Measurements from ENCODE around the gene DPEP1.

DNA sequence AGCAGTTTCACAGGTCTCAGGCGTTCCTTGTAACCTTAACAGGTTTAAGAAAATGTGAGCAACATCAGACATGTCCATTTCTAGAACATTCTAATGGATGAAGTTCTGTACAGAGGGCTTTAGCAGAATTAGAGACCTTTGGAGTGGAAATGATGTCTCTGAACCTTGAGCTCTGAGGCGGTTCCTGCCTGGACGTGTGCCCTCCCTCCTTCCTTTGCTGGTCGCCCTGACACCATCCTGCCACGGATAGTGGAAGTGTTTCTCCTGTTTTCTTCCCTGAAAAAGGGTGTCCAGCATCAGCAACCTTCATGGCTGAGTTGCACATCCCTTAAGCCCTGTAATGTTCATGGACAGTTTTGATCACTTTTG, 55.3 kb downstream of the DPEP1 start:
- no peak for TF ChIP-seq EZH2 (IDR thresholded peaks at IDR 0.05; ENCODE audit: insufficient read depth, poor library complexity, severe bottlenecking)
- TF ChIP-seq EZH2phosphoT487 (IDR thresholded peaks at IDR 0.05; ENCODE audit: insufficient read depth, low read depth) = no peak
